Left cardiac atrium (tissue), 4 donors: ENCODE results near the gene IGFBP7. TPM values are rescaled to one million over a fixed set of nuclear protein-coding genes. Genes with fewer than 3 reads are reported as not detected.

ENCODE experiments used
- ATAC-seq, 2 donors: fragments of 200-7000 bp; cut with Tn5 transposase; one replicate each; pipeline ENCODE4 v1.9.1; 2020; ENCODE audit warnings: mild to moderate bottlenecking in 2 of 2, moderate library complexity in 2 of 2
- DNase-seq: peaks from one replicate; pipeline ENCODE4 v3.0.0-alpha.2; 2020
- intact Hi-C, 2 donors: fragments of 100-400 bp; cut with DNase I; formaldehyde crosslinking; loops; one replicate each; pipeline versions ENCODE4 v1.14.1 to v1.15.1; 2022 to 2023
- long read RNA-seq: library from polyadenylated mRNA; unstranded; transcript quantifications from one replicate; pipeline ENCODE4 v2.0.0, GENCODE V29; 2021
- total RNA-seq, 2 donors: library from RNA; stranded (reverse); fragmentation: NEBNext Ultra II Directional; extraction: Animal tissue kit (Norgen Biotek cat#: 25700); gene quantifications; one replicate each; pipeline ENCODE4 v1.2.1, GENCODE V29; 2021
- donor health status: DM: no; HTN: yes; CAD: no.
- donor health status: DM: no; HTN: yes; CAD: no; lungs with severe emphysema.
- donor health status: DM: yes; HTN: yes; CAD: no.
- donor health status: Dilated cardiomyopathy.

Gene IGFBP7
- 100 to 1,000 TPM; 580 to 792 TPM for total RNA-seq
- long read RNA-seq, transcript IGFBP7-201 (5 exons, 1,427 nt): major isoform, 55 of 60 reads
- long read RNA-seq, partial matches to known transcripts: 3 of 60 reads
- long read RNA-seq, other reads (novel, unspliced or antisense): 2 of 60 reads

GRCh38 chr4:57109847-57110639 lies at the start of gene IGFBP7:
TSS of gene IGFBP7 (minus strand) at chr4:57110385. CDS start at chr4:57110351, 34 bp downstream.
- DNase-seq (peak; percentile 64), ATAC-seq (peak; percentile 94)
- intact Hi-C loops: loop anchor here (5.0 to 10.0 kb wide), 3 partner anchors 65 to 205 kb away; partner anchors contain the start of gene REST (in 1 of the 2)

- no peak for DNase-seq
- no peak for ATAC-seq
- intact Hi-C loops: loop anchor here (5.0 to 10.0 kb wide), 2 partner anchors 123 to 125 kb away; no protein-coding TSS in a partner anchor
Measured at GRCh38 chr4:57159866-57160265, 49.7 kb upstream of the IGFBP7 start.

GRCh38 chr4:57158762-57159161 lies 48.6 kb upstream of the IGFBP7 start:
- intact Hi-C loops: no loop called here
- DNase-seq (no peak), ATAC-seq (no peak)

GRCh38 chr4:57158221-57158620 lies 48.0 kb upstream of the IGFBP7 start:
- ATAC-seq (peak in 1 of 2 donors; percentile 20), DNase-seq (no peak)
- intact Hi-C loops: no loop called here

GRCh38 chr4:57157596-57158137 lies 47.5 kb upstream of the IGFBP7 start:
- intact Hi-C loops: no loop called here
- DNase-seq (no peak), ATAC-seq (no peak)

- DNase-seq (no peak), ATAC-seq (no peak)
- intact Hi-C loops: no loop called here
Measured at GRCh38 chr4:57156242-57156990, 46.2 kb upstream of the IGFBP7 start.

- no peak for ATAC-seq
- no peak for DNase-seq
- intact Hi-C loops: no loop called here
Measured at GRCh38 chr4:57154926-57155325, 44.7 kb upstream of the IGFBP7 start.

- intact Hi-C loops: no loop called here
- ATAC-seq: no peak
- no peak for DNase-seq
Measured at GRCh38 chr4:57154191-57154590, 44.0 kb upstream of the IGFBP7 start.

- ATAC-seq (no peak), DNase-seq (no peak)
- intact Hi-C loops: no loop called here
Measured at GRCh38 chr4:57153207-57153606, 43.0 kb upstream of the IGFBP7 start.

GRCh38 chr4:57151481-57151880 lies 41.3 kb upstream of the IGFBP7 start:
- ATAC-seq (no peak), DNase-seq (no peak)
- intact Hi-C loops: no loop called here

- DNase-seq (no peak), ATAC-seq (no peak)
- intact Hi-C loops: no loop called here
Measured at GRCh38 chr4:57149833-57150232, 39.6 kb upstream of the IGFBP7 start.

GRCh38 chr4:57148831-57149505 lies 38.8 kb upstream of the IGFBP7 start:
- intact Hi-C loops: no loop called here
- ATAC-seq (peak in 1 of 2 donors; percentile 69), DNase-seq (no peak)

GRCh38 chr4:57148177-57148576 lies 38.0 kb upstream of the IGFBP7 start:
- intact Hi-C loops: no loop called here
- ATAC-seq: no peak
- DNase-seq: no peak

GRCh38 chr4:57147335-57148060 lies 37.3 kb upstream of the IGFBP7 start:
- intact Hi-C loops: no loop called here
- peak; percentile 71 to 86 for ATAC-seq

GRCh38 chr4:57146444-57146843 lies 36.3 kb upstream of the IGFBP7 start:
- DNase-seq (no peak), ATAC-seq (no peak)
- intact Hi-C loops: no loop called here

More at GRCh38 chr4:57147335-57148060, 37.3 kb upstream of the IGFBP7 start:
- no peak for DNase-seq

GRCh38 chr4:57144466-57144865 lies 34.3 kb upstream of the IGFBP7 start:
- intact Hi-C loops: no loop called here
- ATAC-seq (no peak), DNase-seq (no peak)

GRCh38 chr4:57139783-57140182 lies 29.6 kb upstream of the IGFBP7 start:
- intact Hi-C loops: no loop called here
- ATAC-seq: peak in 1 of 2 donors; percentile 47
- no peak for DNase-seq

- ATAC-seq (no peak), DNase-seq (no peak)
- intact Hi-C loops: no loop called here
Measured at GRCh38 chr4:57137261-57137660, 27.1 kb upstream of the IGFBP7 start.

- intact Hi-C loops: no loop called here
- no peak for ATAC-seq
- DNase-seq: no peak
Measured at GRCh38 chr4:57136281-57136680, 26.1 kb upstream of the IGFBP7 start.
